WTC11 (cell line): ENCODE data around the gene ASCC1. TPM values are rescaled to one million over a fixed set of nuclear protein-coding genes. Genes with fewer than 3 reads are reported as not detected.

Source experiments
- ATAC-seq: fragments of 200-7000 bp; cut with Tn5 transposase; 2 replicates; pipeline ENCODE4 v1.10.0; 2021; ENCODE audit warnings: mild to moderate bottlenecking, moderate library complexity
- CTCF ChIA-PET: fragments of 300-600 bp; sonication (Branson Sonifier 250); formaldehyde crosslinking; loops from one replicate; lab custom pipeline; 2021; ENCODE audit warnings: antibody characterized with exemption; lab: Charles Lee
- POLR2A ChIA-PET: fragments of 350-600 bp; sonication (Branson Sonifier 250); formaldehyde crosslinking; loops from one replicate; lab custom pipeline; 2021; ENCODE audit warnings: antibody characterized with exemption; lab: Charles Lee
- DNase-seq: peaks from one replicate; pipeline ENCODE4 v3.0.0; 2021; ENCODE audit warnings: low spot score
- H3K27ac Mint-ChIP-seq: 2 replicates; pipeline ENCODE4 v1.8.0; 2021; ENCODE audit warnings: mixed read lengths
- H3K27me3 Mint-ChIP-seq: 2 replicates; pipeline ENCODE4 v1.8.0; 2021; ENCODE audit warnings: low read depth, mild to moderate bottlenecking, moderate library complexity, mixed read lengths
- H3K36me3 Mint-ChIP-seq: 2 replicates; pipeline ENCODE4 v1.8.0; 2021; ENCODE audit warnings: mixed read lengths
- H3K4me1 Mint-ChIP-seq: 2 replicates; pipeline ENCODE4 v1.8.0; 2022; ENCODE audit warnings: mixed read lengths
- H3K4me3 Mint-ChIP-seq: 2 replicates; pipeline ENCODE4 v1.8.0; 2021; ENCODE audit warnings: mild to moderate bottlenecking, moderate library complexity, mixed read lengths
- H3K9me3 Mint-ChIP-seq: 2 replicates; pipeline ENCODE4 v1.8.0; 2021; ENCODE audit warnings: mixed read lengths
- CREB1 ChIP-seq: sonication (generic); formaldehyde crosslinking; IDR thresholded peaks from 2 replicates; pipeline ENCODE4 v1.8.0; 2023; ENCODE audit warnings: mild to moderate bottlenecking, missing genetic modification reagents
- FOXP1 ChIP-seq: sonication (generic); formaldehyde crosslinking; IDR thresholded peaks from 2 replicates; pipeline ENCODE4 v1.8.0; 2022; ENCODE audit warnings: missing genetic modification reagents, mild to moderate bottlenecking, moderate library complexity, borderline replicate concordance
- GRHL2 ChIP-seq: fragments of 250-450 bp; sonication (Bioruptor Pico); IDR thresholded peaks from 2 replicates; pipeline ENCODE4 v1.8.0; 2022; ENCODE audit warnings: mild to moderate bottlenecking, moderate library complexity; ENCODE audit not compliant: insufficient replicate concordance, severe bottlenecking
- NFE2L1 ChIP-seq: sonication (generic); formaldehyde crosslinking; IDR thresholded peaks from 2 replicates; pipeline ENCODE4 v1.8.1; 2023; ENCODE audit warnings: missing genetic modification reagents
- NR2C2 ChIP-seq: sonication (generic); formaldehyde crosslinking; IDR thresholded peaks from 2 replicates; pipeline ENCODE4 v1.8.0; 2022; ENCODE audit warnings: mild to moderate bottlenecking, missing genetic modification reagents
- TP53 ChIP-seq: sonication (generic); formaldehyde crosslinking; IDR thresholded peaks from 2 replicates; pipeline ENCODE4 v1.8.1; 2023; ENCODE audit warnings: mild to moderate bottlenecking, missing genetic modification reagents
- USF2 ChIP-seq: sonication (generic); formaldehyde crosslinking; IDR thresholded peaks from 2 replicates; pipeline ENCODE4 v1.8.1; 2023; ENCODE audit warnings: mild to moderate bottlenecking, missing genetic modification reagents, moderate library complexity
- ZNF263 ChIP-seq: sonication (generic); formaldehyde crosslinking; IDR thresholded peaks from 2 replicates; pipeline ENCODE4 v1.8.1; 2022; ENCODE audit warnings: low read depth, mild to moderate bottlenecking, moderate library complexity, missing genetic modification reagents
- ZNF423 ChIP-seq: fragments of 250-450 bp; sonication (Bioruptor Pico); IDR thresholded peaks from 2 replicates; pipeline ENCODE4 v2.1.2; 2022; ENCODE audit warnings: mild to moderate bottlenecking, moderate library complexity
- total RNA-seq: library from RNA; stranded (reverse); gene quantifications from 3 replicates; pipeline ENCODE4 v1.2.3, GENCODE V29; 2021
- TF ChIP-seq, protein P1 (sequence below): fragments of 250-450 bp; sonication (Bioruptor Pico); conservative IDR thresholded peaks from 2 replicates; pipeline ENCODE4 v1.9.0; 2021; ENCODE audit warnings: mild to moderate bottlenecking
- TF ChIP-seq, protein P2 (sequence below): sonication (generic); formaldehyde crosslinking; IDR thresholded peaks from 2 replicates; pipeline ENCODE4 v1.8.1; 2023; ENCODE audit warnings: mild to moderate bottlenecking, missing genetic modification reagents
- TF ChIP-seq, protein P3 (sequence below): sonication (generic); formaldehyde crosslinking; conservative IDR thresholded peaks from 2 replicates; pipeline ENCODE4 v1.8.1; 2022; ENCODE audit warnings: mild to moderate bottlenecking, missing genetic modification reagents
- TF ChIP-seq, protein P4 (sequence below): sonication (generic); formaldehyde crosslinking; IDR thresholded peaks from 2 replicates; pipeline ENCODE4 v1.8.0; 2022; ENCODE audit warnings: mild to moderate bottlenecking, missing genetic modification reagents

The ASCC1 gene
- total RNA-seq, 1 experiment from 2014 or later: 30.4 TPM

DNA sequence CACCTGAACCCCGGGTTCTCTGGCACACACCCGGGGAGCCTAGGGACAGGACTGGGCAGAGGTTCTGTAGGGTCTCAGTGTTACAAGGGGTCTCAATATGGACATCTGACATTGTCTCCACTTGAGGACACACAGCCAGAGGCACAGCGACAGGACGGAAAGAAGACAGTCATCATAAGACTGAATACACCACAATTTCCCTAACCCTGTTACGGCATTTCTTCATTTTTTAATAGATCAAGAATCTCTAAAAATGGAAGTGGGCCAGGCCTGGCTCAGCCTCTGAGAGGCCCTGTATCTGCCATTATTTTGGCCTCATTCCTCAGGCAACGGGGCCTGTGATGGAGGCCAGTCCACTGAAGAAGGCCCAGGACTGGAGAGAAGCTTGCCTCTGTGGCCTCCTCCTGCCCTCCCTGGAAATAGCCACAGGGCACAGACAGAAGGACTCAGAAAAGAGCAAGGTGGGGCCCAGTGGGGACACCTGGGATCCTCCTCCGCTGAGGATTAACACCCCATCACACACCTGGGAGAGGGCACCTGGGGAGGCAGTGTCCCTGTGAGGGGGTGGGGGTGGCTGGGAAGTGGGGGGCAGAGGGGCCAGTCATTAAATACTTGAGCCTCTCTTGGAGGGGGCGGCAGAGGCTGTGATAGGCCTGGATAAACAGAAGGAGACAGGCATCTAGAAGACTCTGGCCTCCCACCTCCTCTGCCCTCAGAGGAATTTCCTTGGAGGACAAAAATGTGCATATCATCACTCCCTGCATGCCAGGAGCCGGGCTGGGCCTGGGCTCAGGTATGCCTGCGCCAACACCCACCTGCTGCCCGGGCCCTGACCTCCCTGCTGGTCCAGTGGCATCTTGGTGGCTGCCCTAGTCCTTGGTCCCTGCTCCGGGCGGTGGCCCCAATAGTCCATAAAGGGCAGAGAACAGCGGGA, 135.8 kb downstream of the ASCC1 start (continued):
- no peak for TF ChIP-seq NFE2L1 (CRISPR knock-in tag)
- TF ChIP-seq, all 79 proteins: peak for 0

DNA sequence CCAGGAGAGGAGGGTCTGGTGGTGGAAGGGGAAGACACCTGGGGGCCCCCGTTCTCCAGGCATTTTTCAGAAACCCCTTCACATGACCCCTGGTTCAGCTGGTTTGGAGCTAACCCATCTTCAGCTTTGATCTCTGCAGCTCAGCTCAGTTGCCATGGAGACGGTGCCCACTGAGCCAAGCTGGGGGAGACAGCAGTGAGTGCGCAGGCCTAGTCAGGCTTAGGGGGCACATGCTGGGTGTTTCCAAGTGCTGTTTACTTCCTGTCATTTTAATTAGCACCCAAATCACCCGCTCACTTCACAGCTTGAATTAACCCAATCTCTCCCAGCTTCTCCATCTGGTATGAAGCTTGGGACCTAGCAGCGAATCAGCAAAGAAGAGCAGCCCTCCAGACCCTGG, 136.7 kb downstream of the ASCC1 start:
- ChIA-PET CTCF (interaction anchor here (2.6 to 3.2 kb wide), 2 partner anchors 10 to 31 kb away, joined by 14 to 17 read pairs; no protein-coding TSS in a partner anchor), POLR2A (interaction anchor here (0.9 kb wide), 1 partner anchor 194 kb away, joined by 3 read pairs; the partner anchor contains the start of gene DDIT4)
- DNase-seq: no peak
- Mint-ChIP-seq H3K9me3 (no peaks in the 10 kb centered on the region), H3K36me3 (no peaks in the 10 kb centered on the region), H3K27me3 (no peaks in the 10 kb centered on the region), H3K4me1 (peaks cover 5% of the 10 kb centered on the region; the same call in 1 of the 2 replicates), H3K27ac (no peak overlapping the region)
- no peak for TF ChIP-seq CREB1
- TF ChIP-seq, protein P1, sequence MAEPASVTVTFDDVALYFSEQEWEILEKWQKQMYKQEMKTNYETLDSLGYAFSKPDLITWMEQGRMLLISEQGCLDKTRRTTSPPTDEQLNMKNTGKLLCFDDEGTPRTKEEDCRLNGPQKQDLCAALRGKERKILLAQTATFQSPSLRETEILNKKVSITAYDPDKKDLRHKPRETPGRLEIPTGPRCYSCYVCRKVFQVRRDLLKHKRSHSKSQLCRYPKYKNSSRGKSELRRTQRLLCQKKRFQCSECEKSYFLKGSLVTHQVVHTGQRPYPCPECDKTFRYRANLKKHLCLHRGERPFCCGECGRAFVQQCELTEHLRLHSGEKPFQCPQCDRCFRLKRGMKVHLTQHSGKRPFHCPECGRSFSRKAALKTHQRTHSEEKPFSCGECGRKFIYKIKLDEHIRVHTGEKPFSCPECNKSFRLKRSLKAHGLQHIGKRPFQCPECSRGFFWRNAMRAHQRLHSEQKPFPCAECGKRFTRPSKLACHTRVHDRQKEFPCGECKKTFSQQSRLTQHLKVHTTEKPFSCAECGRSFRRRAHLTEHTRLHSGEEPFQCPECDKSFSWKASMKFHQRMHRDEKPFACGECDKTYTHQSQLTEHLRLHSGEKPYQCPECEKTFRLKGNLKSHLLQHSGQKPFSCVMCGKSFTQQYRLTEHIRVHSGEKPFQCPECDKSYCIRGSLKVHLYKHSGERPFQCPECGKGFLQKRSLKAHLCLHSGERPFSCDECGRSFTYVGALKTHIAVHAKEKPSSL: no peak
- TF ChIP-seq USF2 (CRISPR knock-in tag): no peak
- TF ChIP-seq NR2C2: no peak
- TF ChIP-seq FOXP1: no peak
- no peak for TF ChIP-seq ZNF423 (CRISPR knock-in tag)
- TF ChIP-seq, all 79 proteins: peak for 0
- no peak overlapping the region for H3K4me3 Mint-ChIP-seq
- no peak for ATAC-seq

DNA sequence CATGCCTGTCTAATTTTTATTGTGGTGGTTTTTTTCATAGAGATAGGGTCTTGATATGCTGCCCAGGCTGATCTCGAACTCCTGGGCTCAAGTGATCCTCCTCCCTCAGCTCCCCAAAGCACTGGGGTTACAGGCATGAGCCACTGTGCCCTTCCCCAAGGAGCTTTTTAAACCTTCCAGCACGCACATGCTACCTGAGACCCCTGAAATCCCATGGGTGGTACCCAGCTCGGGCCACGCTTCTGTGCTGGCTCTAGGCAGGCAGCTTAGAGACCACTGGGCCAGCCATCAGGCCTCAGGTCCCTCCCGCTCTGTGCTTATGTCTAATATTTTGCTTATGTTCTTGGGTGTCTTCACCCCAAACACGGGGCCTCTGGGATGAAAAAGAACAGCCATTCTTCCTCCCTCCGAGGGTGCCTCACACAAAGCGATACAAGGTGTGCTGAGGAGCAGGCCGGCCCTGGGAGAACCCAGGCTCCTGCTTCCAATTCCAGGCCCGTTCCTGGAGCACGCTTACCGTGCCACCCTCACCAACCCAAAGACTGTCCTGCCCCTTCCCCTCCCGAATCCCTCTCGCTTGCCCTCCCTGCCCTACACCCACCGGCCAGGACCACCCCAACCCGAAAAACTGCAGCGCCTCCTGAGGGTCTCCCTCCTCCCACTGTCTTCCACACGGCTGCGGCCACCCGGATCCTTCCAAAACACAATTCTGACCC, 138.6 kb downstream of the ASCC1 start:
- H3K4me1 Mint-ChIP-seq: peaks cover 5% of the 10 kb centered on the region; the same call in 1 of the 2 replicates
- H3K36me3 Mint-ChIP-seq: no peaks in the 10 kb centered on the region
- DNase-seq (no peak), ATAC-seq (no peak)
- H3K4me3 Mint-ChIP-seq: no peak overlapping the region
- no peaks in the 10 kb centered on the region for H3K9me3 Mint-ChIP-seq
- POLR2A ChIA-PET: no interaction called here
- TF ChIP-seq, protein P2, sequence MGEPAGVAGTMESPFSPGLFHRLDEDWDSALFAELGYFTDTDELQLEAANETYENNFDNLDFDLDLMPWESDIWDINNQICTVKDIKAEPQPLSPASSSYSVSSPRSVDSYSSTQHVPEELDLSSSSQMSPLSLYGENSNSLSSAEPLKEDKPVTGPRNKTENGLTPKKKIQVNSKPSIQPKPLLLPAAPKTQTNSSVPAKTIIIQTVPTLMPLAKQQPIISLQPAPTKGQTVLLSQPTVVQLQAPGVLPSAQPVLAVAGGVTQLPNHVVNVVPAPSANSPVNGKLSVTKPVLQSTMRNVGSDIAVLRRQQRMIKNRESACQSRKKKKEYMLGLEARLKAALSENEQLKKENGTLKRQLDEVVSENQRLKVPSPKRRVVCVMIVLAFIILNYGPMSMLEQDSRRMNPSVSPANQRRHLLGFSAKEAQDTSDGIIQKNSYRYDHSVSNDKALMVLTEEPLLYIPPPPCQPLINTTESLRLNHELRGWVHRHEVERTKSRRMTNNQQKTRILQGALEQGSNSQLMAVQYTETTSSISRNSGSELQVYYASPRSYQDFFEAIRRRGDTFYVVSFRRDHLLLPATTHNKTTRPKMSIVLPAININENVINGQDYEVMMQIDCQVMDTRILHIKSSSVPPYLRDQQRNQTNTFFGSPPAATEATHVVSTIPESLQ: no peak
- TF ChIP-seq GRHL2 (CRISPR knock-in tag) (no peak), TP53 (CRISPR knock-in tag) (no peak), CREB1 (no peak), ZNF263 (CRISPR knock-in tag) (no peak)
- TF ChIP-seq, protein P3, sequence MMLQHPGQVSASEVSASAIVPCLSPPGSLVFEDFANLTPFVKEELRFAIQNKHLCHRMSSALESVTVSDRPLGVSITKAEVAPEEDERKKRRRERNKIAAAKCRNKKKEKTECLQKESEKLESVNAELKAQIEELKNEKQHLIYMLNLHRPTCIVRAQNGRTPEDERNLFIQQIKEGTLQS (CRISPR knock-in tag): no peak
- TF ChIP-seq, protein P4, sequence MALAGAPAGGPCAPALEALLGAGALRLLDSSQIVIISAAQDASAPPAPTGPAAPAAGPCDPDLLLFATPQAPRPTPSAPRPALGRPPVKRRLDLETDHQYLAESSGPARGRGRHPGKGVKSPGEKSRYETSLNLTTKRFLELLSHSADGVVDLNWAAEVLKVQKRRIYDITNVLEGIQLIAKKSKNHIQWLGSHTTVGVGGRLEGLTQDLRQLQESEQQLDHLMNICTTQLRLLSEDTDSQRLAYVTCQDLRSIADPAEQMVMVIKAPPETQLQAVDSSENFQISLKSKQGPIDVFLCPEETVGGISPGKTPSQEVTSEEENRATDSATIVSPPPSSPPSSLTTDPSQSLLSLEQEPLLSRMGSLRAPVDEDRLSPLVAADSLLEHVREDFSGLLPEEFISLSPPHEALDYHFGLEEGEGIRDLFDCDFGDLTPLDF (CRISPR knock-in tag): no peak
- no peak overlapping the region for H3K27ac Mint-ChIP-seq
- CTCF ChIA-PET: interaction anchor here (0.6 to 3.2 kb wide), 5 partner anchors 8 to 90 kb away, joined by 4 to 17 read pairs (median 4); no protein-coding TSS in a partner anchor
- H3K27me3 Mint-ChIP-seq: no peaks in the 10 kb centered on the region
